Panc1 (cell line): ENCODE results near the gene BNIP2.

Source experiments
- CTCF ChIP-seq: fragments of 450-650 bp; IDR thresholded peaks from 2 replicates; pipeline ENCODE4 v1.5.1; 2017; ENCODE audit warnings: mild to moderate bottlenecking
- POLR2AphosphoS5 ChIP-seq: IDR thresholded peaks from 2 replicates; pipeline ENCODE4 v1.6.1; 2012; ENCODE audit warnings: mild to moderate bottlenecking, low read depth, low read length, moderate library complexity
- REST ChIP-seq, 2 experiments: IDR thresholded peaks; 2 replicates each; pipeline ENCODE4 v1.6.1; 2011 to 2012; ENCODE audit warnings: low read depth in 2 of 2, control low read depth in 1 of 2, low read length in 1 of 2, mild to moderate bottlenecking in 1 of 2, moderate library complexity in 1 of 2; ENCODE audit not compliant: insufficient read depth in 1 of 2
- SIN3A ChIP-seq: IDR thresholded peaks from 2 replicates; pipeline ENCODE4 v1.6.1; 2012; ENCODE audit warnings: low read depth, mild to moderate bottlenecking, low read length, moderate library complexity, borderline replicate concordance; ENCODE audit not compliant: insufficient read depth
- TCF7L2 ChIP-seq: IDR thresholded peaks from 2 replicates; pipeline ENCODE4 v1.6.1; 2011; ENCODE audit warnings: mild to moderate bottlenecking, low read depth, low read length, inconsistent platforms

- TF ChIP-seq POLR2AphosphoS5 = no peak
- TF ChIP-seq CTCF = no peak
- TF ChIP-seq TCF7L2 = no peak
- TF ChIP-seq SIN3A = no peak
- no peak for TF ChIP-seq REST (IDR thresholded peaks at IDR 0.05; ENCODE audit: insufficient read depth in 1 of 2, low read depth in 2 of 2, low read length in 1 of 2)
Observed at GRCh38 chr15:59680346-59680745, 8.8 kb downstream of the BNIP2 start.
